IPS DF 6.9 (cell line): ENCODE measurements around the gene TSGA10IP.

Experiments used
- DNase-seq: peaks from one replicate; pipeline ENCODE4 v3.0.0-alpha.2; 2013; ENCODE audit warnings: low read depth, low spot score
- H3K27ac ChIP-seq: one replicate; pipeline ENCODE4 v1.5.1; 2013; ENCODE audit warnings: low read length, control low read depth
- H3K27me3 ChIP-seq: 2 replicates; pipeline ENCODE4 v1.6.1; 2013; ENCODE audit warnings: mild to moderate bottlenecking, low read length; ENCODE audit not compliant: control insufficient read depth, insufficient read depth
- H3K36me3 ChIP-seq: 2 replicates; pipeline ENCODE4 v1.6.1; 2013; ENCODE audit warnings: low read length; ENCODE audit not compliant: control insufficient read depth, insufficient read depth
- H3K4me1 ChIP-seq: 2 replicates; pipeline ENCODE4 v1.6.1; 2013; ENCODE audit warnings: low read length; ENCODE audit not compliant: control insufficient read depth, insufficient read depth
- H3K4me3 ChIP-seq: 2 replicates; pipeline ENCODE4 v1.5.1; 2013; ENCODE audit warnings: mild to moderate bottlenecking, low read length
- H3K9me3 ChIP-seq: 2 replicates; pipeline ENCODE4 v1.6.1; 2013; ENCODE audit warnings: low read length, inconsistent platforms; ENCODE audit not compliant: control insufficient read depth, insufficient read depth
- WGBS: extraction: QIAGEN DNeasy Blood & Tissue Kit; methylation state at CpG from one replicate; pipeline ENCODE4 v1.1.7; 2013; ENCODE audit warnings: mixed read lengths, missing lambda C conversion rate; ENCODE audit not compliant: insufficient read length, insufficient coverage; 5-methylcytosine and 5-hydroxymethylcytosine counted together

Gene TSGA10IP

GRCh38 chr11:65927904-65928397 is 17.3 kb upstream of the TSGA10IP start:
- H3K36me3 ChIP-seq: no peaks in the 10 kb centered on the region
- DNase-seq: no peak
- no peak overlapping the region for H3K27ac ChIP-seq
- H3K4me1 ChIP-seq: no peaks in the 10 kb centered on the region; the same call in 1 of the 2 replicates
- H3K27me3 ChIP-seq: no peaks in the 10 kb centered on the region
- WGBS: no CpG with 5 or more reads among the region's 9 CpGs
- H3K4me3 ChIP-seq: no peak overlapping the region
- no peaks in the 10 kb centered on the region for H3K9me3 ChIP-seq

DNA sequence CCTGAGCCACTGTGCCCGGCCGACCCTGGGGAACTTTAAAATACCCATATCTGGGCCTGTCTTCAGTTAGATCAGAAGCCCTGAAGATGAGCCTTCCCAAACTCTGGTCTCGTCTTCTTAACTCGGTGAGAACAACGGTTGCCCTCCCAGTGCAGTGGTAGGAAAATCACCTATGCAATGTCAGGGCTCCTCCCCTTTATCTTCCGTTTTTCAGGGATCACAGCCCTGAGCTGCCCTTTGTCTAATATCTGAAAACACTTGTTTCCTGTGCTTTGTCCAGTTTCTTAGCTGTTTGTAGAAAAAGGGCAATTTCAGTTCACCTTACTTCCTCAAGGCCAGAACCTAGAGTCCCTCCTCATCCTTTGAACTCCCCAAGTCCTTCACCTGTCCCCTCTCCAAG is 16.6 kb upstream of the TSGA10IP start:
- Histone ChIP-seq H3K36me3 (no peaks in the 10 kb centered on the region), H3K27ac (no peak overlapping the region), H3K9me3 (no peaks in the 10 kb centered on the region), H3K27me3 (no peaks in the 10 kb centered on the region), H3K4me1 (no peaks in the 10 kb centered on the region; the same call in 1 of the 2 replicates), H3K4me3 (no peak overlapping the region)
- no peak for DNase-seq
- WGBS: no CpG with 5 or more reads among the region's 6 CpGs

DNA sequence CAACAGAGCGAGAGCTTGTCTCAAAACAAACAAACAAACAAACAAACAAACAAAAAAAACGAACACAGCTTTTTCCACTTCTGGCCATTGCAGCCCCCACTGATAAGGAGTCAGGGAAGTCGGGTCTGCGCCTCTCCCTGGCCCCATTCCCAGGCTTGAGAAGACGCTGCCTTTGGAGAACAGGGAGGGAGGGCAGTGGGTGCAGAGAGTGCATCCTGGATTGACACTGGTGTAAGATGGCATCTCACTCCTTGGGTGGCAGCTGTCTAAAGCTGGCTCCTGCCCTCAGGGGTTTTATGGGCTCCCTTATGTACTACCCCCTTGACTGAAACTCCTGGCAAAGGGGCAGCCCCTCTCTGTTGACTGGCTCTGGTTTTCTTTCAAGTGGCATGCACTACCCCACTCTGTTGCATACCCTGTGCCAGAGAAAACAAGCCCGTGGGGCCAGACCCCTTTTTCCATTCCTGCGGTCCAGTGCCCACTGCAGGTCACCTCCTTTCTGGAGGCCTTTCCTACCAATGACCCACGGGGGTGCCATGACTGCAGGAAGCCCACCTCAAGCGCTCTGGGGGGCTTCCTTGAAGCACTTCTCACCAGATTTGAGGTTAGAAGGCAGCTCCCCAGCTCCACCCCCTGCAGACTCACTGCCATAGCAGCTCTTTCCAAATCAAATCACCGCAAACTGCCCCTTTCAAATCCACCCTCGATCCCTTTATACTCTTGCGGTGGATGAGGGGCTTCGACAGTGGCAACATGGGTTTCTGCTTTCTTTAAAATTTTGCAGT is 13.3 kb upstream of the TSGA10IP start:
- WGBS: no CpG with 5 or more reads among the region's 13 CpGs

DNA sequence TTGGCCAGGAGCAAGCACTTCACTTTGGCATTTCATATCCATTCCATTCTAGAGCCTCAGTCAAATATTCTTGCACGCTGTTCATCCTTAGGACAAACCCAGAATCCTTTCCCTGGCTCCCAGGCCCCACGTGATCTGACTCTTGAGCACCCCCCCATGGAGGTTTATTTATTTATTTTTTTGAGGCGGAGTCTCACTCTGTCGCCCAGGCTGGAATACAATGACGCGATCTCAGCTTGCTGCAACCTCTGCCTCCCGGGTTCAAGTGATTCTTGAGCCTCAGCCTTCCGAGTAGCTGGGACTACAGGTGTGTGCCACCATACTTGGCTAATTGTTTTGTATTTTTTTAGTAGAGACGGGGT is 12.7 kb upstream of the TSGA10IP start:
- no CpG with 5 or more reads among the region's 9 CpGs for WGBS
- no peak overlapping the region for H3K27ac ChIP-seq
- no peaks in the 10 kb centered on the region for H3K9me3 ChIP-seq
- no peak for DNase-seq
- H3K27me3 ChIP-seq: no peaks in the 10 kb centered on the region
- H3K36me3 ChIP-seq: no peaks in the 10 kb centered on the region
- no peak overlapping the region for H3K4me3 ChIP-seq
- no peaks in the 10 kb centered on the region; the same call in 1 of the 2 replicates for H3K4me1 ChIP-seq

More for the DNA sequence above, 13.3 kb upstream of the TSGA10IP start:
- Histone ChIP-seq H3K4me3 (no peak overlapping the region), H3K4me1 (no peaks in the 10 kb centered on the region; the same call in 1 of the 2 replicates), H3K27me3 (no peaks in the 10 kb centered on the region), H3K27ac (no peak overlapping the region), H3K36me3 (no peaks in the 10 kb centered on the region), H3K9me3 (no peaks in the 10 kb centered on the region)
- no peak for DNase-seq

DNA sequence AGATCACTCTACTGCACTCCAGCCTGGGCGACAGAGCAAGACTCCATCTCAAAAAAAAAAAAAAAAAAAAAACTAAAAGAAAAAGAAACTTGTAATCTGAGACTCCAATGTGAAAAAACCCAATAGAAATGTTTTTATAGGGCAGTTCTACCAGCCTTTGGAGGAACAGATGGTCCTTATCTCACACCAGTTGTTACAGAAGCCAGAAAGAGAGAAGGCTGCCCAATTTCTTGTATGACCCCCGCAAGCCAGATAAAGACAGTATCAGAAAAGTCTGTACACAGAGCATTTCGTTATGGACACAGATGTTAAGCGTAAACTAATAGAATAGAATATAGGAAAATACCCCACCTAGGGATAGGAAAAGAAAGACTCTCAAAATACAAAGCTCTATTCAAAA is 11.3 kb upstream of the TSGA10IP start:
- Histone ChIP-seq H3K27me3 (no peaks in the 10 kb centered on the region), H3K4me1 (no peaks in the 10 kb centered on the region; the same call in 1 of the 2 replicates), H3K4me3 (no peak overlapping the region), H3K9me3 (no peaks in the 10 kb centered on the region), H3K36me3 (no peaks in the 10 kb centered on the region), H3K27ac (no peak overlapping the region)
- no peak for DNase-seq
- WGBS: no CpG with 5 or more reads among the region's 4 CpGs

DNA sequence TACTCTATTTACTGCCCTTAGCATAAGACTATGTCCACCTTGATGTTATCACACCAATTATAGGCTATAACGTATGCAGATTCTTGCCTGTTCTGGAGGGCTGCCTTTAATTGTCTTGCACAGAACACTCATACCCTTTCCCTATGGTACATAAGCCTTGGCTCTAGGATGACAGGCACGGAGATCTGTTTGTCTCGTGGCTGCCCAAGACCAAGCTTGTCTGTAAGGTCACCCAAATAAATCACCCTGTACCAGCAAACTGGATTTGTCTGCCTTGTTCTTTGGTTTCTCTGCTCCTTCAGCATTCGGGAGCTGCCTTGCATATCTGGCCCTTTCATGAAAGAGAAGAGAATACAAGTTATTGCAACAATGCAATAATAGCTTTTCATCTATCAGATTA is 7.5 kb upstream of the TSGA10IP start:
- no CpG with 5 or more reads among the region's 4 CpGs for WGBS
- Histone ChIP-seq H3K36me3 (no peaks in the 10 kb centered on the region), H3K4me3 (no peak overlapping the region), H3K27me3 (no peaks in the 10 kb centered on the region), H3K4me1 (no peaks in the 10 kb centered on the region; the same call in 1 of the 2 replicates), H3K27ac (no peak overlapping the region), H3K9me3 (no peaks in the 10 kb centered on the region)
- no peak for DNase-seq

- H3K27me3 ChIP-seq: no peaks in the 10 kb centered on the region
- H3K36me3 ChIP-seq: no peaks in the 10 kb centered on the region
- no peaks in the 10 kb centered on the region for H3K9me3 ChIP-seq
- peaks cover 10% of the 10 kb centered on the region for H3K4me1 ChIP-seq
- no CpG with 5 or more reads among the region's 9 CpGs for WGBS
- no peak overlapping the region for H3K27ac ChIP-seq
- H3K4me3 ChIP-seq: no peak overlapping the region
- no peak for DNase-seq
These were observed 3.5 kb upstream of the TSGA10IP start for GRCh38 chr11:65941720-65942310.

- H3K27ac ChIP-seq: no peak overlapping the region
- H3K4me3 ChIP-seq: no peak overlapping the region
- no peaks in the 10 kb centered on the region for H3K27me3 ChIP-seq
- no peaks in the 10 kb centered on the region for H3K36me3 ChIP-seq
- WGBS: no CpG with 5 or more reads among the region's 7 CpGs
- H3K4me1 ChIP-seq: peaks cover 13% of the 10 kb centered on the region
- no peak for DNase-seq
- no peaks in the 10 kb centered on the region for H3K9me3 ChIP-seq
These were observed 2.7 kb upstream of the TSGA10IP start for GRCh38 chr11:65942531-65942930.

GRCh38 chr11:65944191-65944590 is 1.1 kb upstream of the TSGA10IP start:
- H3K27ac ChIP-seq: no peak overlapping the region
- WGBS: no CpG with 5 or more reads among the region's 8 CpGs

DNA sequence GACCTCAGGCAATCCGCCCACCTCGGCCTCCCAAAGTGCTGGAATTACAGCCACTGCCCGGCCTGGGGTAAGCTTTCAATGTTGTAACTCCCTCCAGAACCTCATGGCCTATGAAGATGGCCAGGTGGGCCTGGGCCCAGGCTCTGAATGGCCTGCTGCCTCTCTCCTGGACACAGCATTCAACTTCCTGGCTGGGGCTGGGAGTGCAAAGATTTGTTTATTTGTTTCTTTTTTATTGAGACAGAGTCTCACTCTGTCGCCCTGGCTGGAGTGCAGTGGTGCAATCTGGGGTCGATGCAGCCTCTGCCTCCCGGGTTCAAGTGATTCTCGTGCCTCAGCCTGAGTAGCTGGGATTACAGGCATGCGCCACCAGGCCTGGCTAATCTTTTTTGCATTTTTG is 513 bp upstream of the TSGA10IP start:
- Histone ChIP-seq H3K27ac (no peak overlapping the region), H3K4me1 (peaks cover 13% of the 10 kb centered on the region), H3K9me3 (no peaks in the 10 kb centered on the region), H3K27me3 (no peaks in the 10 kb centered on the region), H3K36me3 (no peaks in the 10 kb centered on the region), H3K4me3 (no peak overlapping the region)
- DNase-seq: no peak
- no CpG with 5 or more reads among the region's 8 CpGs for WGBS

More at GRCh38 chr11:65944191-65944590, 1.1 kb upstream of the TSGA10IP start:
- H3K4me1 ChIP-seq: peaks cover 13% of the 10 kb centered on the region
- H3K4me3 ChIP-seq: no peak overlapping the region
- no peaks in the 10 kb centered on the region for H3K36me3 ChIP-seq
- H3K27me3 ChIP-seq: no peaks in the 10 kb centered on the region
- H3K9me3 ChIP-seq: no peaks in the 10 kb centered on the region
- DNase-seq: no peak
